RWPE2 (cell line): Measurements from ENCODE around the gene ZP4.

Experiments
- ATAC-seq: fragments of 200-7000 bp; cut with Tn5 transposase; 3 replicates; pipeline ENCODE4 v1.9.1; 2021; ENCODE audit warnings: low read depth
- DNase-seq: peaks from one replicate; pipeline ENCODE4 v3.0.0-alpha.2; 2020; ENCODE audit warnings: low spot score
- H3K27ac ChIP-seq: fragments of 450-650 bp; 2 replicates; pipeline ENCODE4 v1.5.1; 2017; ENCODE audit warnings: mild to moderate bottlenecking; ENCODE audit not compliant: poor library complexity, severe bottlenecking
- H3K27me3 ChIP-seq: fragments of 250-450 bp; sonication (Bioruptor Pico); 2 replicates; pipeline ENCODE4 v1.5.1; 2021; ENCODE audit warnings: mild to moderate bottlenecking, moderate library complexity; ENCODE audit not compliant: insufficient read depth, poor library complexity, severe bottlenecking
- H3K36me3 ChIP-seq: fragments of 250-450 bp; sonication (Bioruptor Pico); 2 replicates; pipeline ENCODE4 v1.5.1; 2020; ENCODE audit warnings: low read depth, mild to moderate bottlenecking, moderate library complexity
- H3K4me1 ChIP-seq: fragments of 250-450 bp; sonication (Bioruptor Pico); 2 replicates; pipeline ENCODE4 v1.5.1; 2021; ENCODE audit warnings: mild to moderate bottlenecking, moderate library complexity; ENCODE audit not compliant: insufficient read depth, poor library complexity, severe bottlenecking
- H3K4me3 ChIP-seq: fragments of 250-450 bp; sonication (Bioruptor Pico); 2 replicates; pipeline ENCODE4 v1.5.1; 2021; ENCODE audit warnings: mild to moderate bottlenecking, moderate library complexity; ENCODE audit not compliant: severe bottlenecking
- H3K9me3 ChIP-seq: fragments of 250-450 bp; sonication (Bioruptor Pico); 2 replicates; pipeline ENCODE4 v1.5.1; 2021; ENCODE audit warnings: mild to moderate bottlenecking, moderate library complexity; ENCODE audit not compliant: severe bottlenecking
- TF ChIP-seq, protein P1 (sequence below): fragments of 450-650 bp; IDR thresholded peaks from one replicate; pipeline ENCODE4 v1.5.1; 2017; ENCODE audit warnings: mild to moderate bottlenecking, moderate library complexity; ENCODE audit not compliant: poor library complexity, severe bottlenecking

ZP4 gene

DNA sequence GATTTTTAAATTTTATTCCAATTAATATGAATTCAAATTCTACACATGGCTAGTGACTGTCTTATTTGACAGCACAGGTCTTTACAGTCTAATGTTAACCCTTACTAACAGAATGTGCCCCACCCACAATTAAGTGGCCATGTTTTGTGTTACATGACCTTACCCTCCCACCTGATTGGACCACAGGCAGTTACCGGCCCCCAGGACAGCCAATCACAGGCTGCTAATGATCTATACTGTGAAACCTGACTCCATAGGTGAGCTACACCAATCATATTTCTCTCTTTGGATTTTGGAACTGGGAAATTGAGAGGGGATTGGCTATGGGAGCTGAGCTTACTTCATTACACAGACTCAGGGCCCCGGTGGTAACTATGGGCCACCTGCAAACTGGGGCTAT, 27.5 kb downstream of the ZP4 start:
- no peak overlapping the region for H3K27ac ChIP-seq
- ATAC-seq (no peak), DNase-seq (no peak)
- H3K4me1 ChIP-seq = no peaks in the 10 kb centered on the region
- no peaks in the 10 kb centered on the region for H3K27me3 ChIP-seq
- no peaks in the 10 kb centered on the region for H3K9me3 ChIP-seq
- no peaks in the 10 kb centered on the region for H3K36me3 ChIP-seq
- TF ChIP-seq, protein P1, sequence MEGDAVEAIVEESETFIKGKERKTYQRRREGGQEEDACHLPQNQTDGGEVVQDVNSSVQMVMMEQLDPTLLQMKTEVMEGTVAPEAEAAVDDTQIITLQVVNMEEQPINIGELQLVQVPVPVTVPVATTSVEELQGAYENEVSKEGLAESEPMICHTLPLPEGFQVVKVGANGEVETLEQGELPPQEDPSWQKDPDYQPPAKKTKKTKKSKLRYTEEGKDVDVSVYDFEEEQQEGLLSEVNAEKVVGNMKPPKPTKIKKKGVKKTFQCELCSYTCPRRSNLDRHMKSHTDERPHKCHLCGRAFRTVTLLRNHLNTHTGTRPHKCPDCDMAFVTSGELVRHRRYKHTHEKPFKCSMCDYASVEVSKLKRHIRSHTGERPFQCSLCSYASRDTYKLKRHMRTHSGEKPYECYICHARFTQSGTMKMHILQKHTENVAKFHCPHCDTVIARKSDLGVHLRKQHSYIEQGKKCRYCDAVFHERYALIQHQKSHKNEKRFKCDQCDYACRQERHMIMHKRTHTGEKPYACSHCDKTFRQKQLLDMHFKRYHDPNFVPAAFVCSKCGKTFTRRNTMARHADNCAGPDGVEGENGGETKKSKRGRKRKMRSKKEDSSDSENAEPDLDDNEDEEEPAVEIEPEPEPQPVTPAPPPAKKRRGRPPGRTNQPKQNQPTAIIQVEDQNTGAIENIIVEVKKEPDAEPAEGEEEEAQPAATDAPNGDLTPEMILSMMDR = no peak
- no peak overlapping the region for H3K4me3 ChIP-seq

GRCh38 chr1:237861944-237862343, 28.8 kb downstream of the ZP4 start:
- Histone ChIP-seq H3K4me1 (no peaks in the 10 kb centered on the region), H3K4me3 (no peak overlapping the region), H3K27ac (no peak overlapping the region), H3K9me3 (no peaks in the 10 kb centered on the region), H3K36me3 (no peaks in the 10 kb centered on the region), H3K27me3 (no peaks in the 10 kb centered on the region)
- DNase-seq = no peak
- no peak for ATAC-seq
- TF ChIP-seq, protein P1 = no peak

GRCh38 chr1:237858992-237859391, 31.7 kb downstream of the ZP4 start:
- Histone ChIP-seq H3K27ac (no peak overlapping the region), H3K4me3 (no peak overlapping the region), H3K36me3 (no peaks in the 10 kb centered on the region), H3K27me3 (no peaks in the 10 kb centered on the region), H3K9me3 (no peaks in the 10 kb centered on the region), H3K4me1 (no peaks in the 10 kb centered on the region)
- ATAC-seq (no peak), DNase-seq (no peak)
- TF ChIP-seq, protein P1 = no peak

DNA sequence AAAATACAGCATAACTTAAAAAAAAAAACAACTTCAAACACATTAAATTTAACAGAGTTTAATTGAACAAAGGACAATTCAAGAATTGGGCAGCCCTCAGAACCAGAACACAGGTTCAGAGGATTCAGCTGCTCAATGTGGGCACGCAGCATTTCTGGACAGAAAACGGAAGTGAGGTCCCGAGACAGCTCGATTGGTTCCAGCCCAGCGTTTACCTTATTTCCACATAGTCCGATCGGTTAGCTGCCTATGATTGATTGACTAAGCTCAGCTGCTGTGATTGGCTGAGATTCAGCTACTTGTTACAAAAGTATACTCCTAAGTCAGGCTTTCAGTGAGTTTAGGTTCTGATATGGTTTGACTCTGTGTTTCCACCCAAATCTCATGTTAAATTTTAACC, 33.3 kb downstream of the ZP4 start:
- Histone ChIP-seq H3K9me3 (no peaks in the 10 kb centered on the region), H3K36me3 (no peaks in the 10 kb centered on the region), H3K4me1 (no peaks in the 10 kb centered on the region), H3K4me3 (no peak overlapping the region), H3K27ac (no peak overlapping the region), H3K27me3 (no peaks in the 10 kb centered on the region)
- DNase-seq (no peak), ATAC-seq (no peak)
- TF ChIP-seq, protein P1 = no peak

DNA sequence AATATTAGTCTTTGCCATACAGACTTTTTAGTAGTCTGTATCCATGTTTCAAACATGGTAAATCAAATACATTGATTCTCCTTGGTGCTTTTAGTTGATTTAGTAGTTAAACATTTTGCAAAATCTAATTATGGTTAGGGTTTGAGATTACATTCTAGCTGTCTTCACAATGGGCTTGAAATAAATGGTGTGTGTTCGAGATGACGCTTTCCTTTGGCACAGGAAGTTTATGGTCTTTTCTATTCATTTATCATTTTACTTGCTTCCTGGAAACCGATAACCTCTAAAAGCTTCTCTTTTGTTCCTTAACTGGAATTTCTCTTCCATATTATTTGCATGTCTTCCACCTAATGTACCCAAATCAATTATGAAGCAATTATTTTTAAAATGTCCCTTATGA, 38.4 kb downstream of the ZP4 start:
- ATAC-seq = no peak

More for the DNA sequence above, 38.4 kb downstream of the ZP4 start:
- no peaks in the 10 kb centered on the region for H3K36me3 ChIP-seq
- H3K27ac ChIP-seq = no peak overlapping the region
- H3K4me3 ChIP-seq = no peak overlapping the region
- TF ChIP-seq, protein P1 = no peak
- no peaks in the 10 kb centered on the region for H3K27me3 ChIP-seq
- no peak for DNase-seq
- no peaks in the 10 kb centered on the region for H3K4me1 ChIP-seq
- H3K9me3 ChIP-seq = no peaks in the 10 kb centered on the region
